B cell (primary cell): ENCODE results near the gene TSPOAP1. TPM values are rescaled to one million over a fixed set of nuclear protein-coding genes. Genes with fewer than 3 reads are reported as not detected.

Source experiments
- ATAC-seq: fragments of 200-7000 bp; cut with Tn5 transposase; one replicate; pipeline ENCODE4 v1.10.0; 2021; ENCODE audit warnings: low read depth, mild to moderate bottlenecking, moderate number of reproducible peaks, moderate library complexity
- CTCF ChIA-PET: fragments of 350-600 bp; sonication (Branson Sonifier 250); formaldehyde crosslinking; loops from one replicate; lab custom pipeline; 2021; ENCODE audit warnings: antibody characterized with exemption, inconsistent platforms; lab: Charles Lee
- POLR2A ChIA-PET: fragments of 350-600 bp; sonication (Branson Sonifier 250); formaldehyde crosslinking; loops from one replicate; lab custom pipeline; 2021; ENCODE audit warnings: antibody characterized with exemption; lab: Charles Lee
- DNase-seq: peaks from one replicate; pipeline ENCODE4 v3.0.0; 2013
- H2AFZ ChIP-seq: 2 replicates; pipeline ENCODE4 v1.6.1; 2012; ENCODE audit warnings: mild to moderate bottlenecking, low read depth, low read length; ENCODE audit not compliant: insufficient read depth, poor library complexity, severe bottlenecking
- H3K27ac ChIP-seq, 2 donors: 1 replicate in 1 of 2; 2 replicates in 1 of 2; pipeline ENCODE4 v1.5.1; 2012 to 2013; ENCODE audit warnings: low read length in 2 of 2, mild to moderate bottlenecking in 2 of 2, moderate library complexity in 1 of 2
- H3K27me3 ChIP-seq, 4 experiments: fragments of 200-600 bp in 1 of 4; sonication (generic) in 1 of 4; replicated peaks in 1 of 4; 1 replicate in 2 of 4; 2 replicates in 2 of 4; pipeline versions ENCODE4 v1.6.1 to v1.7.0; 2013 to 2016; ENCODE audit warnings: low read length in 3 of 4, mild to moderate bottlenecking in 2 of 4, mixed read lengths in 1 of 4, moderate library complexity in 1 of 4; ENCODE audit not compliant: insufficient read depth in 4 of 4, control insufficient read depth in 3 of 4; ENCODE audit errors: control extremely low read depth in 1 of 4
- H3K36me3 ChIP-seq, 2 experiments: replicated peaks in 1 of 2; 1 replicate in 1 of 2; 2 replicates in 1 of 2; pipeline versions ENCODE4 v1.6.1 to v1.7.1; 2013; ENCODE audit warnings: low read length in 1 of 2; ENCODE audit not compliant: insufficient read depth in 2 of 2, control insufficient read depth in 1 of 2; ENCODE audit errors: control extremely low read depth in 1 of 2, extremely low read depth in 1 of 2
- H3K4me1 ChIP-seq, 2 donors: fragments of 200-600 bp in 1 of 2; sonication (generic) in 1 of 2; 1 replicate in 1 of 2; 2 replicates in 1 of 2; pipeline versions ENCODE4 v1.5.1 to v1.6.1; 2013 to 2017; ENCODE audit warnings: low read length in 2 of 2; ENCODE audit not compliant: control insufficient read depth in 2 of 2, insufficient read depth in 2 of 2
- H3K4me2 ChIP-seq: replicated peaks from 2 replicates; pipeline ENCODE3; 2012; ENCODE audit warnings: mild to moderate bottlenecking, low read depth, low read length; ENCODE audit not compliant: poor library complexity, severe bottlenecking
- H3K4me3 ChIP-seq, 5 experiments: fragments of 200-600 bp in 1 of 5; sonication (generic) in 1 of 5; 1 replicate in 3 of 5; 2 replicates in 2 of 5; pipeline versions ENCODE4 v1.5.1 to v1.7.0; 2011 to 2016; ENCODE audit warnings: low read length in 4 of 5, mild to moderate bottlenecking in 4 of 5, low read depth in 2 of 5, control low read depth in 1 of 5, moderate library complexity in 1 of 5; ENCODE audit not compliant: insufficient read depth in 1 of 5; ENCODE audit errors: control extremely low read depth in 1 of 5, extremely low read depth in 1 of 5
- H3K79me2 ChIP-seq: fragments of 200-600 bp; sonication (generic); one replicate; pipeline ENCODE4 v1.6.0; 2016; ENCODE audit warnings: low read length; ENCODE audit not compliant: control insufficient read depth, insufficient read depth
- H3K9ac ChIP-seq: fragments of 200-600 bp; sonication (generic); 2 replicates; pipeline ENCODE4 v1.6.1; 2017; ENCODE audit warnings: mild to moderate bottlenecking, low read length, moderate library complexity
- H3K9me3 ChIP-seq, 3 donors: one replicate each; pipeline versions ENCODE4 v1.6.1 to v1.7.1; 2013; ENCODE audit warnings: low read length in 2 of 3; ENCODE audit not compliant: control insufficient read depth in 2 of 3, insufficient read depth in 1 of 3; ENCODE audit errors: control extremely low read depth in 1 of 3
- H4K20me1 ChIP-seq: 2 replicates; pipeline ENCODE4 v1.6.0; 2012; ENCODE audit warnings: mild to moderate bottlenecking, low read length; ENCODE audit not compliant: insufficient read depth, control insufficient read depth, poor library complexity, severe bottlenecking
- H3K27ac Mint-ChIP-seq: one replicate; pipeline ENCODE4 v1.8.0; 2021; ENCODE audit warnings: mixed read lengths
- H3K27me3 Mint-ChIP-seq: one replicate; pipeline ENCODE4 v1.8.0; 2021; ENCODE audit warnings: mixed read lengths
- H3K4me1 Mint-ChIP-seq: one replicate; pipeline ENCODE4 v1.8.0; 2021; ENCODE audit warnings: mixed read lengths
- H3K4me3 Mint-ChIP-seq: one replicate; pipeline ENCODE4 v1.8.0; 2021; ENCODE audit warnings: mixed read lengths
- H3K9me3 Mint-ChIP-seq: one replicate; pipeline ENCODE4 v1.8.0; 2022; ENCODE audit warnings: mixed read lengths; ENCODE audit not compliant: insufficient read depth
- CTCF ChIP-seq: fragments of 200-600 bp; IDR thresholded peaks from one replicate; pipeline ENCODE4 v1.8.0; 2022; ENCODE audit warnings: antibody characterized with exemption, mild to moderate bottlenecking
- EZH2 ChIP-seq: IDR thresholded peaks from 2 replicates; pipeline ENCODE4 v1.6.1; 2012; ENCODE audit warnings: borderline replicate concordance, low read depth, mild to moderate bottlenecking, moderate library complexity, low read length; ENCODE audit not compliant: insufficient read depth, poor library complexity, severe bottlenecking
- WGBS: methylation state at CpG from one replicate; pipeline ENCODE4 v1.1.5; 2013; ENCODE audit warnings: missing lambda C conversion rate; ENCODE audit not compliant: insufficient coverage; 5-methylcytosine and 5-hydroxymethylcytosine counted together
- intact Hi-C: fragments of 100-400 bp; cut with micrococcal nuclease; formaldehyde crosslinking; loops from one replicate; pipeline ENCODE4 v1.10.0; 2022
- polyA plus RNA-seq: library from polyadenylated mRNA; depleted of rRNA; stranded (reverse); fragments of >200 nt; gene quantifications from 2 replicates; pipeline ENCODE4 v1.2.3, GENCODE V29; 2012
- total RNA-seq, 2 donors: library from RNA; stranded (reverse); fragments of 120-200 nt in 1 of 2; gene quantifications; 1 replicate in 1 of 2; 2 replicates in 1 of 2; pipeline versions ENCODE4 v1.2.3 to v1.2.4, GENCODE V29; 2013 to 2022

Gene TSPOAP1
- total and polyA plus RNA-seq, 2 donors (not counting 1 experiment from before 2014, with no cell fraction given): 10.8 to 30.7 TPM

DNA sequence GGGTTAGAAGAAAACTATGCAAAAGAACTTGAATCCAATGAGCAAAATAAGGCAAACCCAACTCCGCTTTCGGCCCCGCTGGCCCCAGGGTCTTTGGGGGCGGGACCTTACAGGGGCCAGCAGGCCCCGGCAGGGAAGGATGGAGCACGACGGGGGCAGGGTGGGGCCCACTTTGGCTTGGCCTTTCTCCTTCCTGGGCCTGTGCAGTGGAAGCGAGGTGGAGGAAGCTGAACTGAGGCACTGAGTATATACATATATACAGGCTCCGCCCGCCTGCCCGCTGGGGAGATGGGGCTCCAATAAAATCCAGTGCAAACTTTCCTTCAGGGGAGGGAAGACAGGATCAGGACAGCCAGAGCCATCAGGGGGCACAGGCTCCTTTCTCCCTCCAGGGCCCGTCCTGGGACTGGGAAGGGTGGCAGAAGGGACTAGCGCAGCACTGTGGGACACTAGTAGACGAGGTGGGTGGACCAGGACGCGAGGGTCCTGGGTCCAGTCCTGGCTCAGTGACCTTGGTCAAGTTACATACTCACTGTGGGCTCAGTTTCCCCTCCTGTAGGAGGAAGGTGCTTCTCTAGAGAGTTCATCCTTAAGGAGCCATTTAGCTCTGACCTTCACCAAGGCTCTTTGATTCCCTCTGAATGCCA is 27.0 kb downstream of the TSPOAP1 start:
- Histone ChIP-seq H3K9me3 (no peaks in the 10 kb centered on the region), H3K79me2 (no peaks in the 10 kb centered on the region), H3K27ac (no peak overlapping the region), H2AFZ (no peak overlapping the region), H3K4me1 (peaks cover 3 to 14% of the 10 kb centered on the region in 2 donors), H3K4me2 (no peak overlapping the region), H4K20me1 (no peaks in the 10 kb centered on the region), H3K4me3 (no peak overlapping the region), H3K9ac (no peak overlapping the region), H3K27me3 (no peaks in the 10 kb centered on the region), H3K36me3 (no peaks in the 10 kb centered on the region)
- DNase-seq: no peak
- H3K27ac Mint-ChIP-seq: no peak overlapping the region
- no peak overlapping the region for H3K4me3 Mint-ChIP-seq
- peaks cover 11% of the 10 kb centered on the region for H3K4me1 Mint-ChIP-seq
- 97% methylated on average over 10 of the region's 16 CpGs for WGBS
- ChIA-PET CTCF (interaction anchor here (0.5 to 4.8 kb wide), 3 partner anchors 14 to 45 kb away, joined by 3 to 59 read pairs (median 3); no protein-coding TSS in a partner anchor), POLR2A (no interaction called here)
- intact Hi-C loops: no loop called here
- no peaks in the 10 kb centered on the region for H3K9me3 Mint-ChIP-seq
- TF ChIP-seq CTCF (no peak), EZH2 (no peak)
- peaks cover 7% of the 10 kb centered on the region for H3K27me3 Mint-ChIP-seq
- ATAC-seq: no peak

DNA sequence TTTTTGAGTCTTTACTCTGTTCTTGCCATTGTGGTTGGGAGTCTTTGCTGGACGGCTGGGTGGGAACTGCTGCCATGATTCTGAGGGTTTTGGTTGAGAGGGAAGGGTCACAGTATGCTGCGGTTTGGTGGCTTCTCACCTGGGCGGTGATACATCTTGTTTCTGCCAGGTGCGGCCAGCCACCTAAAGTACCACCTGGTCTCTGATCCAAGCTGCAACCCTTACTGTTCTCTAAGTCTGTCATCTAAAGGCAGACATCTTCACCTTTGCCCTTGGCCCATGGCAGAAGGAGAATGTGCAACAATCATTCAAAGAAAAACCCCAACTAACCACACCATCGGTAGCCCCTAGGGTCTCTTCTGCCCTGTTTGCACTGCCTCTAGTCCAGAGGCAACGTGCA is 28.3 kb downstream of the TSPOAP1 start:
- ChIA-PET POLR2A (no interaction called here), CTCF (interaction anchor here (0.9 kb wide), 1 partner anchor 17 kb away, joined by 3 read pairs; no protein-coding TSS in a partner anchor)
- ATAC-seq (no peak), DNase-seq (no peak)
- no peak overlapping the region for H2AFZ ChIP-seq
- no peak overlapping the region for H3K4me3 ChIP-seq
- Mint-ChIP-seq H3K4me3 (no peak overlapping the region), H3K27me3 (peaks cover 11% of the 10 kb centered on the region), H3K9me3 (no peaks in the 10 kb centered on the region), H3K27ac (no peak overlapping the region), H3K4me1 (peaks cover 11% of the 10 kb centered on the region)
- H3K4me1 ChIP-seq: peaks cover 3 to 14% of the 10 kb centered on the region in 2 donors
- no peaks in the 10 kb centered on the region for H3K79me2 ChIP-seq
- no peak overlapping the region for H3K9ac ChIP-seq
- intact Hi-C loops: no loop called here
- TF ChIP-seq EZH2 (no peak), CTCF (no peak)
- H3K27ac ChIP-seq: no peak overlapping the region
- 61% methylated on average over 4 of the region's 6 CpGs for WGBS
- H3K27me3 ChIP-seq: no peaks in the 10 kb centered on the region
- no peak overlapping the region for H3K4me2 ChIP-seq
- H3K36me3 ChIP-seq: no peaks in the 10 kb centered on the region
- H4K20me1 ChIP-seq: no peaks in the 10 kb centered on the region
- no peaks in the 10 kb centered on the region for H3K9me3 ChIP-seq
